KBM-7 (cell line): ENCODE measurements around the gene SPATA16.
"Not testable (repeated sequence)": the region's sequence is repeated elsewhere in the genome, so short reads cannot be mapped to it uniquely, and the experiment has no call there.

Source experiments
- DNase-seq: peaks from one replicate; pipeline ENCODE4 v3.0.0-alpha.2; 2015
- in situ Hi-C: fragments of 300-500 bp; cut with MboI; formaldehyde crosslinking; loops from 2 replicates; pipeline ENCODE4 v1.14.3; 2020; ENCODE audit warnings: low sequenced_read_pairs, low pct_unique_long_range_greater_than_20kb, mixed read lengths

SPATA16 gene

DNA sequence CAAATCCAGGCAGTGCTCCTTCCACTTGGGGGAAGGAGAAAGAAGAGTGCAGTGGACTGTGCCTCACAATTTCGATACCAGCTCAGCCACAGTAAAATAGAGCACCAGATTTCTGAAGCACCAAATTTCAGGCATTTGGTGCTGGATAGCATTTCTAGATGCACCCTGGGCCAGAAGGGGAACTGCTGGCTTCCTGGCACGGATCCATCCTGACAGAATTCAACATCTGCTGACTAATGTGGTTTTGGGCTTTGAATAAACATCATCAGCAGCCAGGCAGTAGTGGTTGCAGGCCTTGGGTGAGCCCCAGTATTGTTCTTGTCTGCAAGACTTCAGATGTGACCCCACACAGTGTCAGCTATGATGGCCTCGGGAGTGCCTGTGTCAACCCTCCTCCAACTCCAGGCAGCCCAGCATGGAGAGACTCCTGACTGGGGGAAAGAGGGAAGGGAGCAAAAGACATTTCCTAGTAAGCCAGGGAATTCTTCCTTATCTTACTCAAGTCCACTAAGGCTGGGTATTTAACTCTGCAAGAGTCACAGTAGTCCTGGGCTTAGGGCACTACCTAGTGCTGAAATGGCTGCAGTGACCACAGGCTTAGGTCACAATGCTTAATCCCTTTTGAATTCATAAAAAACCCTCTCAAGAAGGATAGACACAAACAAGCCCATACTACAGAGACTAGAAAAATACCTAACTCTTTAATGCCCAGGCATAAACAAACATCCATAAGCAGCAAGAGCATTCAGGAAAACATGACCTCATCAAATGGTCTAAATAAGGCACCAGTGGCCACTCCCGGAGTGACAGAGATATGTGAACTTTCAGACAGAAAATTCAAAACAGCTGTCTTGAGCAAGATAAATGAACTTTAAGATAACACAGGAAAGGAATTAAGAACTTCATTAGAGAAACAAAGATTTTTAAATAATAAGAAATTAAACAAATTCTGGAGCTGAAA, 74.7 kb downstream of the SPATA16 start:
- peak; percentile 52 for DNase-seq
- in situ Hi-C loops = no loop called here

DNA sequence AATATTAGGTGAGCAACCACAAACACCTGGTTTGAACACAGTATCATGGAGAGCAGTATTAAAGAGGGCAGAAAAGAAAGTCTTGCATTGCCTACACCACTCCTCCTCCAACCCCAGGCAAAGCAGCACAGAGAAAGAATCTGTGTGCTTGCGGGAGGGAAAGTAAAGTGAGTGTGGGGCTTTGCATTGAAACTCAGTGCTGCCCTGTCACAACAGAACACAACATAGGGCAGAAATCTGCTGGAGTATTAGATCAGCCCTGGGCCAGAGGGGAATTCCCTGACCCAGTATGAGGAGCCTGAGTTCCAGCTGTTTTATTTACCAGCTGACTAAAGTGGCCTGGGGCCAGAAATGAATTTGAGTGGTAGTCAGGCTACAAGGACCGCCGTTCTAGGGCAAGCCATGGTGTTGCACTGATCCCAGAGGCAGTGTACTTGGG, 75.5 kb downstream of the SPATA16 start:
- in situ Hi-C loops = no loop called here
- no peak for DNase-seq

DNA sequence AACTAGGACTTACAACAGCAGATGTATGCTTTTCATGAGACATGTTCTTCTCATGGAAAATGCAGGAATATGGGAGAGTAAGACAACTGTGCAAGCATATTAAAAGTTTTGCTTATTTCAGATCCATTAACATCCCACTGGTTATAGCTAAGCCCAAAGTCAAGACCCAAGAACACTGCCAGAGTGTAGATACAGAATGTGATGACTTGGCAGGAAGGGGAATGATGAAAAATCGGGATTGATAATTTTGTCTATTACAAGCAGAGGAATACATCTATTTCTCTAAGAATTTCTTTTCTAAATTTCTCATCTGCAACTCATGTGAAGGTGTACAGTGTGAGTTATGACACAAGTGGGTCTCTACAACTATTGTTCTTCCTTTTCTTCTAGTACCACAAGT, 76.4 kb downstream of the SPATA16 start:
- no peak for DNase-seq
- in situ Hi-C loops = no loop called here

DNA sequence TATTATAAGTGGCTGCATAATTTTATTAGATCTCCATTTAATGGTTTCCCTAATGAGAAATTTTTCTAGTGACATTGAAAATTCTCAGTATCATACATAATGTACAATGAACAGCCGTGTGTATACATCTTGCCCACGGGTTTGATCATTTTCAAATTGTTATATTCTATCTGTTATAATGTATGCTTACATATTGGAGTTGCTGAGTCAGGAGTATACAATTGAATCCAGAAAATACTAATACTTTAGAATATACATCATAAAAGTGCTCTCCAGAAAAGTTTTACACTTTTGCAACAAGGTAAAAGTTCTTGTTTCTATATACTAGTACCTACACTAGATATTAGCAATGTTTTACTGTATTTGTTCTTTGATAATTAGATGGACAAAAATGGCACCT, 82.8 kb downstream of the SPATA16 start:
- no peak for DNase-seq
- in situ Hi-C loops = no loop called here

- no peak for DNase-seq
- in situ Hi-C loops = no loop called here
Measured at GRCh38 chr3:173055228-173055933, 85.7 kb downstream of the SPATA16 start.

DNA sequence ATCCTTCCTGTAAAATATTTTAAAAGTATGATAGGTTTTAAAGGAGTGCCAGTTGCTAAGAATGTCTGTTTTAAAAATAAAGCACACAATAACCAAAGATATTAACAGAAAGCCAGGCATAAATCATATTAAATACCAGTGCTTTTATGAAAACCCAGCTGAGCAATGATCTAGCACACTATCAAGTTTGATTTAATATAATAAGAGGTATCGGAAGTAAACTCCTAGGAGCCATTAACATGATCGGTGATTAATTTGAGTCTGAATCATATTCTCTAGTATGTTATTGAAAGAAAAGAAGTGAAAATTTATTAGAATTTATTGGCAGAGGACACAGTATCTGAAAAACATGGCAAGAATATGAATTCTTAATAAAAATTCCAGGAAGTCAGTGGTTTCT, 91.7 kb downstream of the SPATA16 start:
- no peak for DNase-seq
- in situ Hi-C loops = no loop called here

DNA sequence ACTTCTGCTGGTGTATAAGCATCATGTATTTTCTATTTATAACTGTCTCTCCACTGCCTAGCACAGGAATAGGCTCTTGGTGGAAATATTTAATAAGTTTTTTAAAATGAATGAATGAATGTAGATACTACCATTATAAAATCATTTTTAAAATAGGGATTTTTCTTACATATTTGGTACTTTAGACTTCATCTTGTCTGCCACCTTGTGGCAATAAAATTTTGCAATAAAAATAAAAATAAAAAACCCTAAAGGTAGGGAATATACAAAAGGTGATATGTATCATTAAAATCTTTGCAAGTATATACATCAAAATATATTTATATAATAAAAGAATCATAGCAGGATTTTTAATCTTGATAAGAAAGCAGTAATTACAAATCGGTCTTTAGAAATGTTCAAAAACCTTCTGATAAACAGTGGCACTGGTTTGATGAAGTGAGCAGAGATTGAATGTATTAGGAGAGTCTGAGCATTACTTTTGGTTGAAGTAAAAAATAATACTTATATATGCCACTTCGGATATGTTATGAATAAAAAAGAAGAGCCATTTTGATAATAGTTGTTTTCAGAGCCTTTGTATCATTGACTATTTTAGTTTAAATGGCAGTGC, 95.2 kb downstream of the SPATA16 start:
- peak; percentile 22 for DNase-seq
- in situ Hi-C loops = no loop called here

DNA sequence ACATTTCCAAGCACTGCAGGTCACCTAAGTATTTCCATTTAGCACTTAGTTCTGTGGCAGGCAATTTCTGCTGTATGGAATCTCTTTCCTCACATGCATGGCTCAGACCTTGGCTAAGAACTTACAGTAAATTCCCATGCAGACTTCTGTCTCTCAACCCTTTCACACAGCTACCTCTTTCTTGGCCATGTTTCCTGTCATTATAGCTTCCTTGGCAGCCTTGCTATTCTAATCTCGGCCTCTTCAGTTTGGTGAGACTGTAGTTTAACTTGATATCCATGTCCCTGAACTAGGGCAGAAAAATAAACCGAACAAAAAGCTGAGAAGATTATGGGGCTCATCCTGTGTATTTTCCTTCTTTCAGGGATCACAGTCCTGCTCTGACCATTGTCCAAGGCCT, 96.0 kb downstream of the SPATA16 start:
- in situ Hi-C loops = no loop called here
- no peak for DNase-seq

- DNase-seq = no peak
- in situ Hi-C loops = no loop called here
Measured at GRCh38 chr3:173043757-173044156, 97.3 kb downstream of the SPATA16 start.

DNA sequence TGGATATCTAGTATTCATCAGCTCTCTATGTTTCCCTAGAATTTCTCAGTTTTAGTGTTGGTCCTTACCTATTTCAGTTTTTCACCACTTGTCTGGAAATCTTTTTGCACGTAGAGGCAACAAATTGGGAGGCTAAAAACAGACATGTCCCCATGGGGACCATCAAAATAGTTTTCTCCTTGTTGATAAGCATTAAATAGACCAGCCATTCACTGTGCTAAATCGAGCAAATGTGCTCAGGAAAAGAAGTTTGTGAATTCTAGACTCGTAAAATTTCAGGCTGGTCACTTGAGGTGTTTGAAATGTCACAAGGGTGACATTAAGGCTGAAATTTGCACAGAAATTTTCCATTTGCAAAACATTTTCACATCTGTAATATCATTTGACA, 102.6 kb downstream of the SPATA16 start:
- in situ Hi-C loops = no loop called here

GRCh38 chr3:173037840-173038483, 103.1 kb downstream of the SPATA16 start:
- DNase-seq = no peak
- in situ Hi-C loops = no loop called here

More for the DNA sequence above, 102.6 kb downstream of the SPATA16 start:
- no peak for DNase-seq

- in situ Hi-C loops = no loop called here
- DNase-seq = no peak
Measured at GRCh38 chr3:173030273-173030672, 110.8 kb downstream of the SPATA16 start.

DNA sequence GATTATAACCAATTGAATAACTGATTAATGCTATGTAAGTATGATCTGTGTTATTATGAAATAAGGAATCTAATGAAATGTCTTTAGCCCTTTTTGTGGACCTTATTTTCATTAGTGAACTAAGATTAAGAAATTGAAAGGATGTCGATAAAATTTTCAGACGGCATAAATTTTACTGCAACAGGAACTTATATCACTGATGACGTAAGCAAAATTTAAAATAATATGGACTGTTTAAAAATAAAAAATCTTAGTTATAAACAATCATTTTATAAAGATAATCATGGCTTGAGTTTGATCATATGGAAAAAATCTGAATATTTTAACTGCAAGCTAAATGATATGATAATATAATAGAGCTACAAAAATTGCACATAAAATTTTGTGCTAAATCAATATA, 112.7 kb downstream of the SPATA16 start:
- in situ Hi-C loops = no loop called here
- DNase-seq = no peak

DNA sequence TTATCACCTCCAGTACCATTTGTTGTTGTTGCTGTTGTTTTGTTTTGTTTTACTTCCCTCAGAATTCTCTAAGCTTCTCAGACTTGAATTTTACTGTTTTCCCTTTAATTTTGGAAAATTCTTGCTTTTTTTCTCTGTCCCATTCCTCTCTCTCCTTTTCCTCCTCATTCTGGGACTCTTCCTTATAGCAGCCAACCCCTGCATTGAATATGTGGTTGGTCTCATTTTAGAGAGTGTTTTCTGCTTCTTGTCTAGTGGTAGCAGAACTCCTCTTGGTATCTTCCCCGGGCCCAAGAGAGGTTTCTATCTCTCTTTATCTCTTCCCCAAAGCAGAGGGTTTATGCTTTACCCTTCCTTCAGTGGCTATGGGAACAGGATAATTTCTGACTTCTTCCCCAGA, 113.6 kb downstream of the SPATA16 start:
- in situ Hi-C loops = no loop called here
- DNase-seq = no peak

DNA sequence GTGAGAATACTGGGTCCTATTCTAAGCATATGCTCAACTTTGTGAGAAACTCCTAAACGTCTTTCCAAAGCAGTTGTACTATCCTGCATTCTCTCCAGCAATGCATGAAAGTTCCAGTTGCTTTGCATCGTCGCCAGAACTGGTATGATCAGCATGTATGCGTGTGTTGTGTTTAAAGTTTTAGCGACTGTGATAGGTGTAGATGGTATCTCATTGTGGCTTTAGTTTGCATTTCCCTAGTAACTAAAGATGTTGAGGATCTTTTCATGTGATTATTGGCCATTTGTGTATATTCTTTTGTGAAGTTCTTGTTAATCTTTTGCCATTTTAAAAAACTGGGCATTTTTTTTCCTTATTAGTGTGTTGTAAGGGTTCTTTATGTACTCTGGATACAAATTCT, 115.1 kb downstream of the SPATA16 start:
- DNase-seq = no peak
- in situ Hi-C loops = no loop called here

DNA sequence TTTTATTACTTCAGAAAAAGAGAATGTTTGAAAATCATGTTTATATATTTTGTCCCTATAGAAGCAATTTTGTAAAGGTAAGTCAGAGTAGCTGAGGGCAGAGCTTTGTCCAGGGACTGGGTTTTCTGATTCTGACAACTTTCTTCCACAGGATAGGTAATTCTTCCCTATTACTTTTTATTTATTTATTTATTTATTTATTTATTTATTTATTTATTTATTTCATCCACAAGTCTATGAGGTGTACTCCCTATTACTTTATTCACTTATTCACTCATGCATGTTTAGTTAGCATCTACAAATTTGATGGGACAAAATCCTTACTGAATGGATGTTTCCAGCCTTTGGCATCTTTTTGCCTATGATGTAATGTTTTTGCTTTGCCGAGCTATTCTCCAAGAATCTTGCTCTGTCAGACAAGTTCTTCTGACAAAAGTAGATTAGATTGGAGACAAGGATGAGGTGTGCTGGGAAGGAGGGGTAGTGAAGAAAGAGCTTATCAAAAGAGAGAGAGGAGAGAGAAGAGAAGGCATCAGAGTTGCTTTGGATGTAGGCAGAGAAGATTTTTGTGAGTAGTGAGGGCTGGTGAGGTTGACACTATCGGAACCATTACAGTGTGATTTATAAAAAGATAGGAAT, 119.4 kb downstream of the SPATA16 start:
- in situ Hi-C loops = no loop called here
- no peak for DNase-seq

GRCh38 chr3:173020128-173020527, 120.9 kb downstream of the SPATA16 start:
- in situ Hi-C loops, DNase-seq: not testable (repeated sequence)

GRCh38 chr3:173019378-173019777, 121.7 kb downstream of the SPATA16 start:
- DNase-seq = no peak
- in situ Hi-C loops = no loop called here

GRCh38 chr3:173018758-173019157, 122.3 kb downstream of the SPATA16 start:
- no peak for DNase-seq
- in situ Hi-C loops = no loop called here
